ENCODE data around the gene MBD4. TPM values are rescaled to one million over a fixed set of nuclear protein-coding genes. Genes with fewer than 3 reads are reported as not detected.
A peak's percentile ranks its signal among the peaks of the same experiment; 100 is the strongest.

MBD4 gene
- total RNA-seq, 2 donors from 2014 or later: 55.3 to 60.9 TPM

DNA sequence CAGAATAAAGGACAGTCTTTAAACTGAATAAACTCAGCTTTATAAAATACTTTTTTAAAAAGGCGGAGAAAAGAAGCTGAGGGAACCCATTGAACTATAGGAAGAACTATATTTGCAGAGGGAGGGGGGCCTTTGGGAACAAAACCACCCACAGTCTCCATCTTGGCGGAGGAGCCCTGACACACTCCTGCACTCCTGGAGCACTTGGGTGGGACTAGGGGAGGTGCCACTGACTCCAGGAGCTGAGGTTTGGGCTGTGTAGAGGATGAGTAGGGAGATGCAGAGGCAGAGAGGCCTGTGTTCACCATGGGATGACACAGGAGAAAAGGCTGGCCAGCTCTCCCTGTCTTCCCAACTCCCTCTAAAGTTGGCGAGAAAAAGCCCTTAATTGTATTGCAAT is 36.1 kb upstream of the MBD4 start:
- ATAC-seq (replicated peaks in 1 of 2): no peak
- no peak for DNase-seq
- peaks cover 0 to 1% of the 10 kb centered on the region in 2 donors for H3K36me3 Mint-ChIP-seq (ENCODE audit: insufficient read depth in 2 of 2)
- no peaks in the 10 kb centered on the region for H3K4me1 Mint-ChIP-seq (ENCODE audit: low read depth)
- no peak overlapping the region for H3K27ac Mint-ChIP-seq
- no peak overlapping the region for H3K4me3 Mint-ChIP-seq
- H3K9me3 Mint-ChIP-seq: no peaks in the 10 kb centered on the region
- no peaks in the 10 kb centered on the region for H3K27me3 Mint-ChIP-seq (ENCODE audit: low read depth)

DNA sequence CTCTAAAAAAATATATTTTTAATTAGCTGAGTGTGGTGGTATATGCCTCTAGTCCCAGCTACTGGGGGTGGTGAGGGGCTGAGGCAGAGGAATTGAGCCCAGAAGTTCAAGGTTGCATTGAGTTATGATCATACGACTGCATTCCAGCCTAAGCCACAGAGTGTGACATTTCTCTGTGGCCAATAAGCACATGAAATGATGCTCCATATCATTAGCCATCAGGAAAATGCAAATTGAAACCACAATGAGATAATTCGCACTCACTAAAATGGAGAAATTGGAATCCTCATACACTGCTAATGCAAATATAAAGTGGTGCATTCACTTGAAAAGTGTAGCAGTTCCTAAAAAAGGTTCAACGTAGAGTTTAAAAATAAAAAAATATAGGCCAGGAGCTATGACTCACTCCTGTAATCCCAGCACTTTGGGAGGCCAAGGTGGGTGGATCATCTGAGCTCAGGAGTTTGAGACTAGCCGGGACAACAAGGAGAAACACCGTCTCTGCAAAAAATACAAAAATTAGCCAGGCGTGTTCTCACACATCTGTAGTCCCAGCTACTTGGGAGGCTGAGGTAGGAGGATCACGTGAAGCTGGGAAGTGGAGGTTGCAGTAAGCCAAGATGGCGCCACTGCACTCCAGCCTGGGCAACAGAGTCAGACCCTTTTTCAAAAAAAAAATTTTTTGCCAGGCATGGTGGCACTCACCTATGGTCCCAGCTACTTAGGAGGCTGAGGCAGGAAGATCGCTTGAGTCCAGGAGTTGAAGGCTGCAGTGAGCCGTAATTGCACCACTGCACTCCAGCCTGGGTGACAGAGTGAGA is 35.4 kb upstream of the MBD4 start:
- H3K4me3 Mint-ChIP-seq: no peak overlapping the region
- H3K4me1 Mint-ChIP-seq (ENCODE audit: low read depth): no peaks in the 10 kb centered on the region
- ATAC-seq (replicated peaks in 1 of 2): no peak
- H3K9me3 Mint-ChIP-seq: no peaks in the 10 kb centered on the region
- DNase-seq: no peak
- H3K27ac Mint-ChIP-seq: no peak overlapping the region
- H3K27me3 Mint-ChIP-seq (ENCODE audit: low read depth): no peaks in the 10 kb centered on the region
- peaks cover 0 to 1% of the 10 kb centered on the region in 2 donors for H3K36me3 Mint-ChIP-seq (ENCODE audit: insufficient read depth in 2 of 2)

DNA sequence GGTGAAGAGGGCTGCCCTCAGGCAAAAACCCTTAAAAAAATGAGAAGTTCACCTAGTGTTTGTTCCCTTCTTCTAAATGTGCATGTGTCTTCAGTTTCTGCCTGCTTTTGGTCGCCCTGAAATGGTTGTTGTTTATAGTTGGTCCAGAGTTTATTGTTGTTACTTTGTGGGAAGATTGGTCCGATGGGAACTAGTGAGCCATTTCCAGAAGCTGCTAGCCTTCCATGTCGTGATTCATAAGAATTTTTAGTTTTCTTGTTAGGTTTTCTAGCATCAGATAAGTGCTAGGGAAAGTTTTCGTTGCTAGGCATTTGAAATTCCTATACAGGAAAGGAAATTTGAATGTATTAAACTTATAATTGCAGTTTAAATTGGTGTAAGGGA is 34.0 kb upstream of the MBD4 start:
- Mint-ChIP-seq H3K36me3 (ENCODE audit: insufficient read depth in 2 of 2) (peaks cover 1 to 2% of the 10 kb centered on the region in 2 donors), H3K9me3 (no peaks in the 10 kb centered on the region), H3K27me3 (ENCODE audit: low read depth) (no peaks in the 10 kb centered on the region), H3K27ac (no peak overlapping the region), H3K4me1 (ENCODE audit: low read depth) (no peaks in the 10 kb centered on the region), H3K4me3 (no peak overlapping the region)
- no peak for DNase-seq
- ATAC-seq (replicated peaks in 1 of 2): no peak

DNA sequence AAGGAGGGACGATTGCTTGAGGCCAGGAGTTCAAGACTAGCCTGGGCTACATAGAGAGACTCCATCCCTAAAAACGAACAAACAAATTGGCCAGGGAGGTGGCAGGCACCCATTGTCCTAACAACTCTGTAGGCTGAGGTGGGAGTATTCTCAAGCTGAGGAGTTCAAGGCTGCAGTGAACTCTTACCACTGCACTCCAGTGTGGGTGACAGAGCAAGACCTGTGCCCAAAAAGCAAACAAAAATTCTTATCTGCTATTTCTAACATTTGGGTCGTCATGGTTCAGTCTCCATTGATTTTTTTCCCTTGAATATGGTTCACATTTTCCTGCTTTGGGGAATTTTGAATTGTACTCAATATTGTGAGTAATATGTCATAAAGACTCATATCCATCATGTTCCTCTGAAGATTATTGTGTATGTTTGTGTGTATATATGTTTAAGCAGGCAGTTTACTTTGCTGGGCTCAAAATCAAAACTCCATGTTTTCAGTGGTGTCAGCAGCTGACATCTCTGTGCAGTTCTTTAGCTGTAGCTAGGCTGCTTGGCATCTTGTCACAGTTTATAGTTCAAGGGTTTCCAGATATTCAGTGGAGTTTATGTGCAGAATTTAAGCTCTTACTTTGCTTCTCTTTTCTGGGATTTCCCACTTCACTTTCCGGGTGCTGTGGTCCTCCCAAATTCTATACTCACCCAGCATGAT is 33.5 kb upstream of the MBD4 start:
- no peak for DNase-seq

DNA sequence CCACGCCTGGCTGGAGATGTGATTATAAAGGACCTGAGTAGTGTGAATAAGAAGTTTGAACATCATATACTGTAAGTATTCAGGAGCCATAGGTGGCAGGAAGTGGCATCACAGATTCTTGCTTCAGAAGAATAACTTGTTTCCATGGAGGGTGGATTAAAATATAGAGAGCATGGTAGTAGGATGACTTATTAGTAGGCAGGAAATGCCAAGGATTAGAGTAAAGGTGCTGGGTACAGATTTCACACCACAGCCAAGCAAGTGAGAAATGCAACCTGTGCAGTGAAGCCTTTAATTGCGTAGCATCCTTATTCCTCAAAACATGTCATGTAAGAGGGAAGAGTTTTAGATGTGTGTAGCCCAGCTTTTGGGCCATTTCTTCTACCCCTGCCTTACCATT is 31.1 kb upstream of the MBD4 start:
- DNase-seq (no peak), ATAC-seq (replicated peaks in 1 of 2) (no peak)
- H3K36me3 Mint-ChIP-seq (ENCODE audit: insufficient read depth in 2 of 2): peaks cover 0 to 2% of the 10 kb centered on the region in 2 donors
- no peaks in the 10 kb centered on the region for H3K27me3 Mint-ChIP-seq (ENCODE audit: low read depth)
- H3K9me3 Mint-ChIP-seq: no peaks in the 10 kb centered on the region
- H3K27ac Mint-ChIP-seq: no peak overlapping the region
- H3K4me1 Mint-ChIP-seq (ENCODE audit: low read depth): no peaks in the 10 kb centered on the region
- H3K4me3 Mint-ChIP-seq: no peak overlapping the region

More for the DNA sequence above, 33.5 kb upstream of the MBD4 start:
- Mint-ChIP-seq H3K4me1 (ENCODE audit: low read depth) (no peaks in the 10 kb centered on the region), H3K27ac (no peak overlapping the region), H3K9me3 (no peaks in the 10 kb centered on the region), H3K36me3 (ENCODE audit: insufficient read depth in 2 of 2) (peaks cover 1 to 2% of the 10 kb centered on the region in 2 donors), H3K4me3 (no peak overlapping the region), H3K27me3 (ENCODE audit: low read depth) (no peaks in the 10 kb centered on the region)
- ATAC-seq (replicated peaks in 1 of 2): no peak

DNA sequence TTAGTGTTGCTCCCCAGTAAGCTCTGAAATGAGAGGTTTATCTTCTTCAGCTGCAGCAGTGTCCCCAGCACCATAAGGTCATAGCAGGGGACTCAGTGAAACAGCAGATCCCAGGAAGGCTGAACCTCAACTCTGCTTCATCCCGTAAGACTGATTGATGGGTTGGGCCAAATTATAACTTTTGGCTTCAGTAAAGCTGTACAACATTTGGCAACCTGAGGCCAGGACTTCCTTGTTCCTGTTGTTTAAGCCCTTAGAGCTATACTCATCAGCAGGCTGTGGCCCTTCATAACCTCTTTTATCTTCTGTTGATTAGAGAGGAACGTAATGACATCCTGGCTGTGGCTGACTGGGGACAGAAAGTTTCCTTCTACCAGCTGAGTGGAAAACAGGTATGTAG is 29.3 kb upstream of the MBD4 start:
- Mint-ChIP-seq H3K27me3 (ENCODE audit: low read depth) (no peaks in the 10 kb centered on the region), H3K36me3 (ENCODE audit: insufficient read depth in 2 of 2) (peaks cover 0 to 2% of the 10 kb centered on the region in 2 donors), H3K4me1 (ENCODE audit: low read depth) (no peaks in the 10 kb centered on the region), H3K27ac (no peak overlapping the region), H3K9me3 (no peaks in the 10 kb centered on the region), H3K4me3 (no peak overlapping the region)
- DNase-seq (no peak), ATAC-seq (replicated peaks in 1 of 2) (no peak)

DNA sequence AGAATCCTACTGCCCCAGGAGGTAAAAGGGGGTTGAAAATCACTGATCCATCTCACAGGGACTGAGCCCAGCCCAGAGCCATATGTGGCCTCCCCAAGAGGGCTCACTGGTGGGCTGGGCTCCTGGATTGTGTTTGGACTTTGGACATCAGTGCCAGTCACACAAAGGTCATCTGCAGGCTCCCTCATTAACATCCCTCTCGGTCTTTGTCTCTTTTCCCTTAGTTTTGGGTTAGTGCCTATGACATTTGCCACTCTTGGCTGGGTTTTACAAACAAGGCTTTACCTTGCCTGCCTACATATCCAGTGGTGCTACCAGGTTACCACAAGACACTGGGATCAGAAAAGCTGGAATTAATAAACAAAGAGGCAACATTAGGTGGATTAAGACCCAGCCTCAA is 28.2 kb upstream of the MBD4 start:
- DNase-seq: no peak
- Mint-ChIP-seq H3K27ac (no peak overlapping the region), H3K9me3 (no peaks in the 10 kb centered on the region), H3K36me3 (ENCODE audit: insufficient read depth in 2 of 2) (peaks cover 0 to 2% of the 10 kb centered on the region in 2 donors), H3K4me1 (ENCODE audit: low read depth) (no peaks in the 10 kb centered on the region), H3K27me3 (ENCODE audit: low read depth) (no peaks in the 10 kb centered on the region), H3K4me3 (no peak overlapping the region)
- ATAC-seq (replicated peaks in 1 of 2): no peak

DNA sequence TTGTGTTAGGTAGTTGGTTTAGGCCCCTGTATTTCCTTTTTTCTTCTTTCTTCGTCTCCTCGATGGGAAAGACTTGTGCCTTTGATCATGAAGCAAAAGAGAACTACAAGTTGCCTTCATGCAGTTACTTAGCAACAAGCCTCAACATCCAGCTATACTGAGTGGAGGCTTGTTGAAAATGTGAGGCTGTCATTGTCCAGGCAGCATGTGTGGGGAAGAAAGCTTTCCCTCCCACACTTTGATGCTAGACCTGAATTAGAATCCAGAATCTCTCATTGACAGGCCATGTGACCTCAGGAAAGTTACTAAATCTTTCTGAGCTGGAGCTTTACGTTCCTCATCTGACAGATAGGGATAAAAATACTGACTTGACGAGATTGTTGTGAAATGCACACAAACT is 24.0 kb upstream of the MBD4 start:
- ATAC-seq (replicated peaks in 1 of 2): no peak
- peak overlapping the region; percentile 2 for H3K27ac Mint-ChIP-seq
- no peaks in the 10 kb centered on the region for H3K27me3 Mint-ChIP-seq (ENCODE audit: low read depth)
- H3K9me3 Mint-ChIP-seq: no peaks in the 10 kb centered on the region
- no peak for DNase-seq
- no peaks in the 10 kb centered on the region for H3K36me3 Mint-ChIP-seq (ENCODE audit: insufficient read depth in 2 of 2)
- no peak overlapping the region for H3K4me3 Mint-ChIP-seq
- H3K4me1 Mint-ChIP-seq (ENCODE audit: low read depth): peaks cover 9% of the 10 kb centered on the region

DNA sequence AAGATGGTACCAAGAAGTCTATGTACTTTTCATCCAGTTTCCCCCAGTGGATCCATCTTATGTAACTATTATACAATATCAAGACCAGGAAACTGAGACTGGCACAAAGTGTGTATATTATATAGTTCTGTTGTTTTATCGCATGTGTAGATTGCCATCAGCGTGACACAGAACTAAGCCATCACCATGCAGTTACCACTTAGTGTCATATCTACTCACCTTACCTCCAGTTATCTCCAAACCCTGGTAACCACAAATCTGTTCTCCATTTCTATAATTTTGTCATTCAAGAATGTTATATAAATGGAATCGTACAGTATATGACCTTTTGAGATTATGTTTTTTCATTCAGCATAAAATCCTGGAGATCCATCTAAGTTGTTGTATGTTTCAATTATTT is 23.3 kb upstream of the MBD4 start:
- Mint-ChIP-seq H3K4me1 (ENCODE audit: low read depth) (peaks cover 9% of the 10 kb centered on the region), H3K9me3 (no peaks in the 10 kb centered on the region), H3K36me3 (ENCODE audit: insufficient read depth in 2 of 2) (no peaks in the 10 kb centered on the region), H3K27ac (no peak overlapping the region), H3K27me3 (ENCODE audit: low read depth) (no peaks in the 10 kb centered on the region), H3K4me3 (no peak overlapping the region)
- ATAC-seq (replicated peaks in 1 of 2): no peak
- no peak for DNase-seq

DNA sequence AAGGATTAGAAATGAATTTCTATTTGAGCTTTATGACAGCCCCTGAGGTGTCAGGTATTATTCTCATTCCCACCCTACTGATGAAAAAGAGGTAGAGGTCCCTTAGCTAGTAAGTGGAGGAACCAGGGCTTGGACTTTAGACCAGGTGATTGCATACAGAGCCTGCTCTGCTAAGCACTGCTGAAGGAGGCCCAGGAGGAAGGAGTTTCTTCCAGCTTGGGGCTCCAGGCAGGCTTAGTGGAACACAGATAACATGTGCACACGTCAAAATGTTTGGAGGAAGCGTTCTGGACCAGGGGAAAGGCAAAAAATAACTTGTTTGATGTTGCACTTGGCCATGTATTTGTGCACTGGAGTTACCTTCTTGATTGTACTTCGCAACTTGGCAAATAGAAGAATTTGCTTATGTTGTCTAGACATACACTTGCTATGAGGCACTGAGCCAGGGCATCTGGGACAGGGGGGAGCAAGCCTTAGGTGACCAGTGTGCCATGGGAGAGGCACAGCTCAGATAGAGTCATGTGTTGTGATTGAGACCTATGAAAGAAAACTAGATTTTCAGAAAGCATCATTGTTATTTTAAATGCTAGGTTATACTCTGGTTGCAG is 22.7 kb upstream of the MBD4 start:
- no peak overlapping the region for H3K27ac Mint-ChIP-seq
- no peak overlapping the region for H3K4me3 Mint-ChIP-seq
- ATAC-seq (replicated peaks in 1 of 2) (no peak), DNase-seq (no peak)
- H3K4me1 Mint-ChIP-seq (ENCODE audit: low read depth): peaks cover 9% of the 10 kb centered on the region
- H3K9me3 Mint-ChIP-seq: no peaks in the 10 kb centered on the region
- no peaks in the 10 kb centered on the region for H3K36me3 Mint-ChIP-seq (ENCODE audit: insufficient read depth in 2 of 2)
- no peaks in the 10 kb centered on the region for H3K27me3 Mint-ChIP-seq (ENCODE audit: low read depth)

DNA sequence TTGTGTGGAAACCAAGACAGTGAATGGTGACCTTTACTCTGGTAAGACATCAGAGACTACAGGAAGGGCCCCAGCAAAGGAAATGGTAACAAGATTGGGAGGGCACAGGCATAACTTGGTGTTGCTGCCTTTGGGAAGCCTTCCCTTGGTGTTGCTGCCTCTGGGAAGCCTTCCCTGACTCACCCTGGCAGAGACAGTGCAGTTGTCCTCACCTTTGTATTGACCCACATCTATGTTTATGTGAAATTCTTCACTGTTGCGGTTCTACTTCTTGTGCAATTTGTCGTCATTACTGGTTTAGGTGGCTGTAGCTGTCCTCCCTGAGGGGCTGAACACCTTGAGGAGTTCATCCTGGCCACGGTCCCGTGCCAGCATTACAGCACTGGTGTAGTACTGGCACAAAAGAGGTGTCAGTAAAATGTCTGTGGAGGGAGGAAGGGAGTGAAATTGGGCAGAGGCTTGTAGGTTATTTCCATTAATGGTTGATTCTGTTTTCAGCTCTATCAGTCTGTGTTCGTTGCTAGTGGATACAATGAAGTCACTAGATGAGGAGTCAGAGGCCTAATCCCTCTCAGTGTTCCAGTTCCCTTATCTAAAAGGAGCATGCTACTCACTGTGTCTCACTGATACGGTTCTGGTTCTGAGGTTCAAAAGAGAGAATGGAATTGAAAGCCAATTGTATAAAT is 21.9 kb upstream of the MBD4 start:
- ATAC-seq (replicated peaks in 1 of 2) (no peak), DNase-seq (no peak)
- no peak overlapping the region for H3K4me3 Mint-ChIP-seq
- no peaks in the 10 kb centered on the region for H3K36me3 Mint-ChIP-seq (ENCODE audit: insufficient read depth in 2 of 2)
- H3K9me3 Mint-ChIP-seq: no peaks in the 10 kb centered on the region
- H3K27ac Mint-ChIP-seq: no peak overlapping the region
- H3K4me1 Mint-ChIP-seq (ENCODE audit: low read depth): peaks cover 9% of the 10 kb centered on the region
- H3K27me3 Mint-ChIP-seq (ENCODE audit: low read depth): no peaks in the 10 kb centered on the region

DNA sequence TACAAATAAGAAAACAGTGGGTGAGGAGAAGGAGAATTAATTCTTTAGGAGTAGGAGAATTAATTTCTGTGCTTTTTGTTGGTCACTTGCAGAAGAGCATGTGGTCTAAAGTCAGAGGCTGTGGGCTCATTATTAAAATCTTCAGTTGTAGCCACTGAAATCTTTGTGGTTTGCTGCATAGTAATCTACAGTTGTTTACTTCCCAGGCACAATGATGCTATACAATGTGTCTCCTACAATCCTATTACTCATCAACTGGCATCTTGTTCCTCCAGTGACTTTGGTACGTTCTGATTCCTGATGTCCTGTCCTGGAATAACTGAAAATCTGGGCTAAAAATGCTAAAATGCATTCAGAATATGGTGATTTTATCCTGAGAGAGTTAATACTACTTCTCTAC is 21.3 kb upstream of the MBD4 start:
- Mint-ChIP-seq H3K27ac (no peak overlapping the region), H3K9me3 (no peaks in the 10 kb centered on the region), H3K4me1 (ENCODE audit: low read depth) (peaks cover 9% of the 10 kb centered on the region), H3K36me3 (ENCODE audit: insufficient read depth in 2 of 2) (no peaks in the 10 kb centered on the region), H3K27me3 (ENCODE audit: low read depth) (no peaks in the 10 kb centered on the region), H3K4me3 (no peak overlapping the region)
- DNase-seq (no peak), ATAC-seq (replicated peaks in 1 of 2) (no peak)

DNA sequence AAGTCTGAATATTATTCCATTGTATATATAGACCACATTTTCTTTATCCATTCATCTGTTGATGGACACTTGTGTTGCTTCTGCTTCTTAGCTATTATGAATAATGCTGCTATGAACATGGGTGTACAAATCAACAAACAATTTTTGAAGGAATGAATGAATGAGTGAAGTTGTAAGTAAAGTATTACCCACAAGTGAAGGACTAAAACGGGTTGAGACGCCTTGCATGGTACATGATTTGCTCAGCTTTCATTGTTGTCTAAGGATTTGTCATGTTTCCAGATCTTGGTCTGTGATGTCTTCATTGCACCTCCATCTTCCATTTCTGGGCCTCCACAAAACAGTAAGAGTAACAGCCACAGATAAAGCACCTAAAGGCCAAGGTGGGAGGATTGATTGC is 20.8 kb upstream of the MBD4 start:
- DNase-seq: no peak
- no peak for ATAC-seq (replicated peaks in 1 of 2)
- Mint-ChIP-seq H3K27ac (no peak overlapping the region), H3K9me3 (no peaks in the 10 kb centered on the region), H3K36me3 (ENCODE audit: insufficient read depth in 2 of 2) (no peaks in the 10 kb centered on the region), H3K4me1 (ENCODE audit: low read depth) (peaks cover 9% of the 10 kb centered on the region), H3K4me3 (no peak overlapping the region), H3K27me3 (ENCODE audit: low read depth) (no peaks in the 10 kb centered on the region)
